Measurements from ENCODE around the gene TSACC.

DNA sequence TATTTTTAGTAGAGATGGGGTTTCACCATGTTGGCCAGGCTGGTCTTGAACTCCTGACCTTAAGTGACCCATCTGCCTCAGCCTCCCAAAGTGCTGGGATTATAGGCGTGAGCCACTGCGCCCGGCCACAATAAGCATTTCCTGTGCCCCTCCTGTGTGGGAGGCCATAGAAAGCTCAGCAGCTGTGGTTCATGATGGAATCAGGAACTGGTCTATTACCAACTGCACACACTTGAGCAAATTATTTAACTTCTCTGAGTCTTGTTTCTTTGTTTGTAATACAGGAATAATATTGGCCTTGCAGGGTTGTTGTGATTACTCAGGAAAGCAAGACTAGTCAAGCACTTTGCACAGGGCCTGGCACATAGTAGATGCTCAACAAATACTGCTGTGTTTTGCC is 45.7 kb downstream of the TSACC start:
- TF ChIP-seq, protein P1, sequence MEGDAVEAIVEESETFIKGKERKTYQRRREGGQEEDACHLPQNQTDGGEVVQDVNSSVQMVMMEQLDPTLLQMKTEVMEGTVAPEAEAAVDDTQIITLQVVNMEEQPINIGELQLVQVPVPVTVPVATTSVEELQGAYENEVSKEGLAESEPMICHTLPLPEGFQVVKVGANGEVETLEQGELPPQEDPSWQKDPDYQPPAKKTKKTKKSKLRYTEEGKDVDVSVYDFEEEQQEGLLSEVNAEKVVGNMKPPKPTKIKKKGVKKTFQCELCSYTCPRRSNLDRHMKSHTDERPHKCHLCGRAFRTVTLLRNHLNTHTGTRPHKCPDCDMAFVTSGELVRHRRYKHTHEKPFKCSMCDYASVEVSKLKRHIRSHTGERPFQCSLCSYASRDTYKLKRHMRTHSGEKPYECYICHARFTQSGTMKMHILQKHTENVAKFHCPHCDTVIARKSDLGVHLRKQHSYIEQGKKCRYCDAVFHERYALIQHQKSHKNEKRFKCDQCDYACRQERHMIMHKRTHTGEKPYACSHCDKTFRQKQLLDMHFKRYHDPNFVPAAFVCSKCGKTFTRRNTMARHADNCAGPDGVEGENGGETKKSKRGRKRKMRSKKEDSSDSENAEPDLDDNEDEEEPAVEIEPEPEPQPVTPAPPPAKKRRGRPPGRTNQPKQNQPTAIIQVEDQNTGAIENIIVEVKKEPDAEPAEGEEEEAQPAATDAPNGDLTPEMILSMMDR (IDR thresholded peaks at IDR 0.05) = no peak
- TF ChIP-seq POLR2A (IDR thresholded peaks at IDR 0.05) = no peak

All from Peyer's patch (tissue), 4 donors.